HG02885 (cell line): ENCODE data around the gene F11R.
"Not testable (repeated sequence)": the region's sequence is repeated elsewhere in the genome, so short reads cannot be mapped to it uniquely, and the experiment has no call there.

Experiments
- ATAC-seq: cut with Tn5 transposase; IDR thresholded peaks from one replicate; pipeline ENCODE4 v1.9.1; 2021; ENCODE audit warnings: mild to moderate bottlenecking; ENCODE audit not compliant: unreplicated experiment, poor library complexity

F11R gene

DNA sequence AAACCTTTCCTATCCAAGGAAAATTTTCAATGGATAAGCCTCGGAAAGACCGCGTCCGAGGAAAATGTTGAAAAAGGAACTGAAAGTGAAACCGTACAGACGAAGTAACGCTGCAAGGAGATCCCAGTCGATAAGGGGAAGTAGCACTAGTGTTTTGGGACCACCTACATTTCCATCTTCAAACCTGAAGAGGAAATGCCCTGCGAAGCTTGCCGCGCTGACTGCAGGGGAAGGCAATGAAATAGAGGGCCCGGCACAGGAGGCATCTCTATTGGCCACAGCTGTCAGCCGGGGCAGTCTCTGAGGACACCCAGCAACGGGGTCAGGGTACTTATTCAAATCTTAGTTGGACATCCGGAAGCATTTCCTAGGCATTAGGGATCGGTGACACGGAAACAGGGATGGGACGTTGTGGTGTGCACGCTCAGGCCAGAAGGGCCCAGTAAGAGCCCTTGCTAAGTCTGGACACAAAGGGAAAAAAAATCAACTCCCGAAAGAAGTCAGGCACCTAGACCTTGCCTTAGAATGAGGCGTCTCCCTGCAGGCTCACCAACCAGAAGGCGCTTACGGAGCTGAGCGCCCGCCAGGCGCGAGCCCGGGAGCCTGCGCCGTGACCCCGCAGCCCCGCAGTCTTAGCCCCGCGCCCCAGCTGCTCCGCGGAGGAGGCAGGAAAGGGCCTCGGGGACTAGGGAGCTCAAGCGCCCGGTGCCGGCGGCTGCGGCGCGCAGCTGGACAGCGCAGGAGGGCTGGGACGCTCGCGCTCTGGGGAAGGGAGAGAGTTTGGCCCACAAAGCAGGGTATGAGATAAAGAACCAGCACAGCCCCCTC, 24.2 kb upstream of the F11R start:
- peak; percentile 34 for ATAC-seq

DNA sequence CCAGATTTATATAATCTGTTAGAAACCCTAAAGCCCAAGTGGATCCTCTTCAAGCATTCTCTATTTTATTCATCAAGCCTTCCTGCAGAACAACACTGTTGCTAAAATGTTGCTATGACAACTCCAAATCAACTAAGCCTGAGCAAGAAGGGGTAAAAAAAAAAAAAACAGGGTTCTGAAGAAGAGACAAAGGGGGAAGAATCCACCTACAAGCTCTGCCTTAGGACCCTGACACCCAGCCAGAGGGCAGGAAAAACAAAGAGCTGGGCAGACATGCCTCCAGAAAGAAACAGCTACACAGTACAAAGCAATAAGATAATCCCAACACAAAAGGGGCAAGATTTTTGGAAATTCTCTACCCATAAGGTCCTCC, 23.6 kb upstream of the F11R start:
- no peak for ATAC-seq

GRCh38 chr1:161039546-161039945, 18.6 kb upstream of the F11R start:
- no peak for ATAC-seq

GRCh38 chr1:161039154-161039545, 18.2 kb upstream of the F11R start:
- no peak for ATAC-seq

DNA sequence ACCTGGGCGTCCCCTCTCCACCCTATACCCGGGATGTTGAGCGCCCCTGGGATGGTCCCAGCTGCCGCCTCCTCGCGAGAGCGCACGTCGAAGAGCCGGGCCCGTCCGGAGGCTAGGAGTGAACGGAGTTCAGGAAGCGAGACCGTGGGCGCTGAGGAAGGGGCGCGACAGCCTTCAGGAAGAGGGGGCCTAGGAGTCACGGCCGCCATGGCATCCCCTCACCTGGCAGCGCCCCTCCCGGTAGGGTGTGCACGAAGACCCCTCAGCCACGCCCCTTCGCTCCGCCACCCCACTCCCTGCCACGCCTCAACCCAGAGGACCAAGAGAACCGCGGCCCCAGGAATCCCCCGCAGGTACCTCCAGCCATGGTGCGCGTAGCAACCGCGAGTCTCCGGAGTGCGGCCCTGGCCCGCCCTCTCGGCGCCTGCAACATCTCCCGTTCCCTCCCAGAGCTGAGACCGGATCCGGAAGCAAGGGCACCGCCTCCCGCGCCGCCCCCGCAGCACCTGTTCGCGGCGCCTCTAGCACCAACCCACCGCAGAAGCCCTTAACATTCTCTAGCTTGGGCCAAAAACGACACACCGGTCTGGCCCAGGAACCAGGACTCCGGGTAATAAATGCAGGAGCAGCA, 17.7 kb upstream of the F11R start, which contains the start of gene TSTD1:
Gene TSTD1 (minus strand): TSS at position 442 of the 631 bp plus-strand sequence. CDS start 75 bp downstream, at position 367.
- ATAC-seq: peak; percentile 89

DNA sequence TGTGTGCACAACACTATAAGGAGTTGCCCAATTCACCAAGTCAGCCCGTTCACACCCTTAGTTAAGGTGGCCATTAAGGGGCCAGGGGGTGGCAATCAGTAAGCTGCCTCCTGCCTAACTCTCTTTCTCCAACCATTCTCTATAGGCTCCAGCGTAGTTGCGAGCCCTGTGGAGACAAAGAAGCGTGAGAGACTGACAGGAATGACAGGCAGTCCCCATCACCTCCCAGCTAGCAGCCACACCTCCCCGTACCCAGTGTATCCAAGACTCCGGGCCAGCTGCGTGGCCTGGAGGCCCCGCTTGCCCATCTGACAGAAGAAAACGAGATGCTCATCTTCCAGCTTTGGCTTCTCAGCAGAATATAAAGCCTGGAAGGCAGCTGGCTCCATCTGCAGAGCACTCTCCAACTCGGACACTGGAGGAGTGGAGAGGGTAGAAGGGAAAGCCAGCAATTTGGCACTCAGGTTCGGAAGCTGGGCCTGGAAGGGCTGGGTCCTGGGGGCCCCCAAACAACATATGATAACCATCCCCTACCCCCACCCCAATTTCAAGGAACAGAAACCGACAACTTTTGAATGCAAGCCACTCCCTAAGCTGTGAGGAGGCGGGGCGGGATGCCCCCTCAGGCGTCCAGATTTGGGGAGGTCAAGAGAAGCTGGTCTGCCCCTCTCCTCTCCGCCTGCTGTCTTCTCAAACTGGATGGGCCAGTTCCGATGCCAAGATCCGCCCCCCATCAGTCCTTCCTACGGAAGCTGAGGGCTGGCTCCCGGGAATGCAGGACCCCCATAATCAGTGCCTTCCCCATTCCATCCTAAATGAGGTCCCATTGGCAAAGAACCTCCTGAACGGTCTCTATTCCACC, 16.9 kb upstream of the F11R start:
- no peak for ATAC-seq

GRCh38 chr1:161033751-161034150, 12.8 kb upstream of the F11R start:
- no peak for ATAC-seq

- ATAC-seq: no peak
These were observed 11.5 kb upstream of the F11R start for GRCh38 chr1:161032409-161032808.

- no peak for ATAC-seq
These were observed 10.9 kb upstream of the F11R start for GRCh38 chr1:161031874-161032273.

- not testable (repeated sequence) for ATAC-seq
These were observed 8.5 kb upstream of the F11R start for GRCh38 chr1:161029466-161029865.

DNA sequence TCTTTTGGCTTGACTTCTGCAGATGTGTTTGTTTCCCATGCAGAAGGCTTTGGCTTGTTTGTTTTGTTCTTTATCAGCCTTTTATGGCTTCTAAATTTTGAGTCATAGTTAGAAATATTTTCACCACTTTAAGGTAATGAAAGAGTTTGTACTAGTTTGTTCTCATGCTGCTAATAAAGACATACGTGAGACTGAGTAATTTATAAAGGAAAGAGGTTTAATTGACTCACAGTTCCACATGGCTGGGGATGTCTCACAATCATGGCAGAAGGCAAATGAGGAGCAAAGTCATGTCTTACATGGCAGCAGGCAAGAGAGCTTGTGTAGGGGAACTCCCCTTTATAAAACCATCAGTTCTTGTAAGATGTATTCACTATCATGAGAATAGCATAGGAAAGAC, 6.0 kb upstream of the F11R start:
- ATAC-seq: not testable (repeated sequence)

GRCh38 chr1:161022432-161022831, 1.5 kb upstream of the F11R start:
- ATAC-seq: not testable (repeated sequence)

- ATAC-seq: no peak
These were observed 1.0 kb upstream of the F11R start for GRCh38 chr1:161021970-161022353.

DNA sequence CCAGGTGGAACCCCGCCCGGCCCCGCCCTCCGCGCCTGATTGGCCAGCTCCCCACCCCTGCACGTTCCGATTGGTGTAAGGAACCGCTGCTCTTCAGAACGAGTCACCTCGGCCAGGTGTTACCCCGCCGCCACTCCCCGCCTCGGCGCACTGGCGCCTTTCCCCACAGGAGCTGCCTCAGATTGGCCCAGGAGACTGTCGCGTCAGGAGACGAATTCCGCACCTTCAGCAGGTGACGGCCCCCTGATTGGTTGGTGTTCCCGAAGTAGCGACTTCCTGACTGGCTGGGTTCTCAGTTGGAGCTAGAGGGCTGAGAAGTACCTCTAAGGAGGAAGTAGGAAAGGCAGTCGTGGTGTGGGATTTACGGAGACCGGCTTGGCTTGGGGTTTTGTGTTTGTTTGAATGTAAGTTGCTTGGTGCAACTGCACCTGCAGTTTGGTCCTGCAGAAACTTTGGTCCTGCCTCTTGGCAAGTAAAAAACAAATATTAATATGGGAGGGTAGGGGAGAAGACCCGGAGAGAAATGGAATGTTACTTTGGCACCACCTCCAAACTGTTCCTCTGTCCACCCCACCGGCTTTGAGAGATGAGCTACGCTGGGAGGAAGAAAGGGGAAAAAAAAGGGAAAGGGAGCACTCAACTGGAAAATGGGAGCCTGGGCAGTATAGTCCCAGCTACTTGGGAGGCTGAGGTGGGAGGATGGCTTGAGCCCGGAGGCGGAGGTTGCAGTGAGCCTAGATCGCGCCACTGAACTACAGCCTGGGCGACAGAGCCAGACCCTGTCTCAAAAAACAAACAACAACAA, 415 bp upstream of the F11R start:
- peak; percentile 90 for ATAC-seq

- no peak for ATAC-seq
These were observed 1.0 kb downstream of the F11R start for GRCh38 chr1:161019751-161020495.

DNA sequence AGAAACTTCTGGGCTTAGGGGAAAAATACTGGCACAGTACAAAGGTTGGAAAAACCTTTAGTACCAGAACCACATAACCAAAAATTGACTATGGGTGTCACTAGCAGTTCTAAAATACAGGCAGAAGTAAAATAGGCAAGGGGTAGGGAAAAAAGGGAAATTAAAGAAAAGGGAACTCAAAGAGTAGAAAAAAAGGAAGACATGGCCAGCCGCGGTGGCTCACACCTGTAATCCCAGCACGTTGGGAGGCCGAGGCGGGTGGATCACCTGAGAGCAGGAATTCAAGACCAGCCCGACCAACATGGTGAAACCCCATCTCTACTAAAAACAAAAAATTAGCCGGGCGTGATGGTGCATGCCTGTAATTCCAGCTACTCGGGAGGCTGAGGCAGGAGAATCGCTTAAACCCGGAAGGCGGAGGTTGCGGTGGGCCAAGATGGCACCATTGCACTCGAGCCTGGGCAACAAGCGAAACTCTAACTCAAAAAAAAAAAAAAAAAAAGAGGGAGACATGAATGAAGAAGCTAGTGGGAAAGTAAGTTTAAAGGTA, 1.8 kb downstream of the F11R start:
- ATAC-seq: not testable (repeated sequence)

GRCh38 chr1:161018631-161018930, 2.4 kb downstream of the F11R start:
- no peak for ATAC-seq

- ATAC-seq: no peak
These were observed 3.0 kb downstream of the F11R start for GRCh38 chr1:161017756-161018630.
